Activated CD8-positive, alpha-beta memory T cell treated with anti-CD3 and anti-CD28 coated beads for 1 hour (primary cell): ENCODE measurements around the gene HOMER3.
A peak's percentile ranks its signal among the peaks of the same experiment; 100 is the strongest.

Experiments
- DNase-seq, 2 donors: peaks; one replicate each; pipeline ENCODE4 v3.0.0-alpha.2; 2020; ENCODE audit warnings: low read depth in 1 of 2; ENCODE audit errors: extremely low read depth in 1 of 2

Gene HOMER3

GRCh38 chr19:18940769-18941627 is at the start of gene HOMER3:
Gene HOMER3 (minus strand): TSS chr19:18941217. CDS start chr19:18938982, 2,235 bp downstream.
- peak; percentile 30 to 75 for DNase-seq

GRCh38 chr19:18990128-18990708 is 49.2 kb upstream of the HOMER3 start:
- no peak for DNase-seq

- DNase-seq, result no peak
Observed at GRCh38 chr19:18989316-18989715, 48.3 kb upstream of the HOMER3 start.

- DNase-seq, result no peak
Observed at GRCh38 chr19:18987456-18987855, 46.4 kb upstream of the HOMER3 start.

- DNase-seq, result no peak
Observed at GRCh38 chr19:18985257-18985656, 44.2 kb upstream of the HOMER3 start.

GRCh38 chr19:18984251-18984650 is 43.2 kb upstream of the HOMER3 start:
- DNase-seq, result no peak

- DNase-seq, result no peak
Observed at GRCh38 chr19:18982669-18983068, 41.7 kb upstream of the HOMER3 start.

- no peak for DNase-seq
Observed at GRCh38 chr19:18980432-18981020, 39.5 kb upstream of the HOMER3 start.

GRCh38 chr19:18978616-18979015 is 37.6 kb upstream of the HOMER3 start:
- no peak for DNase-seq

GRCh38 chr19:18975869-18976268 is 34.9 kb upstream of the HOMER3 start:
- no peak for DNase-seq

GRCh38 chr19:18975011-18975410 is 34.0 kb upstream of the HOMER3 start:
- no peak for DNase-seq

- DNase-seq, result no peak
Observed at GRCh38 chr19:18972851-18973250, 31.8 kb upstream of the HOMER3 start.

- no peak for DNase-seq
Observed at GRCh38 chr19:18972301-18972811, 31.3 kb upstream of the HOMER3 start.

GRCh38 chr19:18969931-18970659 is 29.1 kb upstream of the HOMER3 start:
- DNase-seq, result no peak

GRCh38 chr19:18967358-18968146 is 26.5 kb upstream of the HOMER3 start:
- no peak for DNase-seq

- no peak for DNase-seq
Observed at GRCh38 chr19:18966307-18966706, 25.3 kb upstream of the HOMER3 start.

GRCh38 chr19:18964121-18964520 is 23.1 kb upstream of the HOMER3 start:
- DNase-seq, result no peak

GRCh38 chr19:18961767-18962620 is 21.0 kb upstream of the HOMER3 start:
- DNase-seq, result no peak

GRCh38 chr19:18960370-18960769 is 19.4 kb upstream of the HOMER3 start:
- no peak for DNase-seq
